CD4-positive, alpha-beta T cell treated with Interleukin-10 for 1 hour (primary cell): Measurements from ENCODE around the gene CHAF1A.

Experiments used
- DNase-seq: peaks from one replicate; pipeline ENCODE4 v3.0.0-alpha.2; 2020

The CHAF1A gene

DNA sequence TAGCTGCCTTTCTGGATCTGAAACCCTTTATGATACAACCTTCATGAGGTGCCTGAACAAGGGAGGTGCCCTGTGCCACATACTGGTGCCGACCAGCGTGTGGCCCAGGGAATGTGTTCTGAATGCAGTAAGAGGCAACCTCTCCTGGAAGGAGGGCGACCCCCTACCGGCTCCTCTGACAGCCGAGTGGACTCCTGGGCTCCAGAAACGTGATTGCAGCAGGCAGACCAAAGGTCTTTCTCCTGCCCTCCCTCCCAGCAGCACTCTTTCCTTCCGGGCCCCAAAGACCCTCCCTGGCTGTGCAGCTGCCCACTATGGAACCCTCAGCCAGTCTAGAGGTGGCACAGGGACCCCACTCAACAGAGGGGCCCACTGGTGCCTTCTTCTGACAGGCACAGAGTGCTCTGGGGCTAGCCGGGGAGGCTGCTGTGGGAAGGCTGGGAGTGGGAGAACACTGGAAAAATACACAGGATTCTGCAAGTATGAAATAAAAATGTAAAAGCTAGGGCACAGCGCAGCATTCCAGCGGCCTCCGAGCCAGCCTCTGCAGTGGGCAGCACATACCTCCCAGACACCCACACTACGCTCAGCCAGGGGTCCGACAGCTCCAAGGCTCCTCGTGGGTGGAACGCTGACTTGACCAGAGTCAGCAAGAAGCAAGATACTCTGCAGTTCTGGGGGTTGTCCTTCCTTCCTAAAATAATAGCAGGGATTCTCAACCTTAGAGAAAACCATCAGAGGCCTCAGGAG is 17.0 kb upstream of the CHAF1A start:
- DNase-seq: no peak

DNA sequence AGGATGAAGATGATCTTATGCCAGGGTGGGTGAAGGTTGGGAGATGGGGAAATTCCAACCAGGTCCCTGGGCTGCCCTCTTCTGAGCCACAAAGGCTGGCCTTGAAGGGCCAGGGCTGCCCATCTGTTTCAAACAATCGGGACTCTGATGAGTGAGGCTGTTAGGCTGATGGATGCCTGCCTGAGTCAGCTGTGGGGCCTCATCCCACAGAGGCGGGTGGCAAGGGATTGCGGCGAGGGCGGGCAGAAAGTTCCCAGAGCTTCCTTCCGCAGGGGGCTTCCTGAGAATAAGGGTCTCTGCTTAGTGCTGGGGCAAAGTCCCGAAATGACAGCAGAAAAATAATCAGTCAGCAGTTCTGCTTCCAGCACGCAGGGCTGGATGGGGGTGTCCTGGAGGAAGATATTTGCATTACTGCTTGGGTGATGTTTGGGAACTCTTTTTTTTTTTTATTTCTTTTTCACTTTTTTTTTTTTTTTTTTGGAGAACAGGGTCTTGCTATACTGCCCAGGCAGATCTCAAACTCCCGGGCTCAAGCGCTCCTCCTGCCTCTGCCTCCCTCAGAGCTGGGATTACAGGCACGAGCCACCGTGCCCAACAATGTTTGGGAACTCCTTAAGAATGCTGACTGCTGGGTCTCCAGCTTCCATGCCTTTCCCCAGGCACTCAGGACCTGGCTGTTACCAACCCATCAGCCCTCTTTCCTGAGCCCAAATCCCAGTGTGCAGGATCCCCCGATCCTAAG is 16.2 kb upstream of the CHAF1A start:
- no peak for DNase-seq

- no peak for DNase-seq
Measured at GRCh38 chr19:4388337-4389063, 13.9 kb upstream of the CHAF1A start.

DNA sequence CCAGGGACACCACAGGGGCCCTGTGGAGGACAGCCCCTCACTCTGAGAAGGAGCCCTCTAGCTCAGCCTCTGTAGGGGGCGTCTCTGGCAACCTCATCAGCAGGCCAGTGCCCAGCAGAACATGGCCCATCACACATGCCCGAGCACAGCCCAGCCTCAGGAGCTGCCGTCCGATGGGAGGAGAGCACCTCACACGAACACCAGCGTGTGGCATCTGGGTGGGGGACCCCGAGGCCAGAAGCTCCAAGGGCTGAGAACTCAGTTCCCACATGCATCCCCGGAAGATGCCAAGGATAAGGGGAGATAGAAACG is 13.4 kb upstream of the CHAF1A start:
- no peak for DNase-seq

DNA sequence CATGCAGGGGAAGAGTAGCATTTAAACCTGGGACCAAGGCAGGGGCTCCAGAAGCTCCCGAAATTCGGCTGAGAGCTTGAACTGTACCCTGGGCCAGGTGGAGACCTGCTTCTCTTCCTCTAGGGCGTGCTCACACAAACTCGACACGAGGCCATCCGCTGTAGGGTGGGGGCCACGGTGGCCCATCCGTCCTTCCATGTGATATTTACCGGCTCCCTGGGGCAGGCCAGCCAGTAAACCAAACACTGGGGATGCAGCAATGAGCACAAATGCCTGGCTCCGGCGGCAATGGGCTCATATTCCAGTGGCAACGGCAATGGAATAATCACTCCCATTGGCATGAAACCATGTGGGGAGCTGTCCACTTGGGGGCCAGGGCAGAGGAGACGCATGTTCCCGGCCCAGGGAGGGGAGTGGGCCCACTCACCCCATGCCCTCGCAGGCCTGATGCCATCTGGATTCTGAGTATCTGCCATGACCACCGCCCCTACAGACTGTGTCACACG is 12.9 kb upstream of the CHAF1A start:
- DNase-seq: no peak

GRCh38 chr19:4390017-4390566 is 12.3 kb upstream of the CHAF1A start:
- no peak for DNase-seq

- DNase-seq: no peak
Measured at GRCh38 chr19:4390567-4391305, 11.7 kb upstream of the CHAF1A start.

- no peak for DNase-seq
Measured at GRCh38 chr19:4391306-4391693, 11.1 kb upstream of the CHAF1A start.

DNA sequence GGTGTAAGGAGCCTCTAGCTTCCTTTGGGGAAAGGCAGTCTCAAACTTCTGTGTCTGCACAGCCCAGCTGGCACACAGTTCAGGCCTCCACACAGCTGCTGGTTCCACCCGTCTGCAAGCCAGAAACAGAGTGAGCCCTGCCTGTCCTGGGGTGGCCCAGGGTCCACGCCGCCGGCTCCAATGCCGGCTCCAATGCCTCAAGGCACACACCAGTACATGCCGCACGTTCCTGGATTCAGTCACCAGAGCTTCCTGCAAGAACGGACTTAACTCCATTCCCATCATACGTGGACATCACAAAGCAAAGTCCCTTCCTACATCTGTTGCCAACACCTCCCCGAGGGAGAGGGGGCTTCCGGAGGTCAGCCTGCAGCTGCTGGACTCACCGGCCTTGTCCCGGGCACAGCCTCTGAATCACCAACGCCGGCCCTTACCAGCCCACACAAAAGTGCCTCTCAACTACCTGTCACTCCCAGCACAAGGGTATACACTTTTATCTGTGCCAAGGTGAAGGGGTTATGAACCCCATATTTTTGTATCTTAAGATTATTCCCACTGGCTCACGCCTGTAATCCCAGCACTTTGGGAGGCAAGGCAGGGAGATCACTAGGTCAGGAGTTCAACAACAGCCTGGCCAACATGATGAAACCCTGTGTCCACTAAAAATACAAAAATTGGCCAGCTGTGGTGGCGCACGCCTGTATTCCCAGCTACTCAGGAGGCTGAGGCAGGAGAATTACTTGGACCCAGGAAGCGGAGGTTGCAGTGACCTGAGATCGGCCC is 10.5 kb upstream of the CHAF1A start:
- DNase-seq: no peak

DNA sequence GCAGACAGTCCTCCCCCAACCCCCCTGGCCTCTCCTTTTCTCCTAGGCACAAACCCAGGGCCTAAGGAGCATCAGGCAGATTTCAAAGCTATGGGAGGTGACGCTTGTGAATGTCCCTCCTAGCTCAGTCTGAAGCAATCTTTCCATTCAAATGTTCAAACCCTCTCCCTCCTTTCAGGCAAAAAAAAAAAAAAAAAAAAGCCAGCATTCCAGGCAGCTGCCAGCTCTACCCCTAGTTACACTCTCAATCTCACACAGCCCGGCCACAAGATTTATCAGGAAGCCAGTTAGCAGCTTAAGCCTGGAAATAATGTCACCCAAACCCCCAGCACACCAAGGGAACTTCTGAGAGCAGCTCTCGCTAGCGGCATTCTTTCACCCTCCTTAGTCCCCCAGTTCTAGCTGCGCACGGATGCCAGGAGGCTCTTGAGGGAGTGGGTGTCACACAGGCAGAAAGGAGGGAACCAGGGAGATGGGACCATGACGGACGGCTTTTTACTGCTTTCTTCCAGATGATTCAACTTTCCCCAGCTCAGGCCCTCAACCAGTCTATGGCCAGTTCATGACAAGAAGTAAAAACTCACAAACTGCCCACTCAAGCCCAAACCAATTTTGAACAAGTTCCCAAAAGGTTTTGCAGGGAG is 8.4 kb upstream of the CHAF1A start:
- no peak for DNase-seq

DNA sequence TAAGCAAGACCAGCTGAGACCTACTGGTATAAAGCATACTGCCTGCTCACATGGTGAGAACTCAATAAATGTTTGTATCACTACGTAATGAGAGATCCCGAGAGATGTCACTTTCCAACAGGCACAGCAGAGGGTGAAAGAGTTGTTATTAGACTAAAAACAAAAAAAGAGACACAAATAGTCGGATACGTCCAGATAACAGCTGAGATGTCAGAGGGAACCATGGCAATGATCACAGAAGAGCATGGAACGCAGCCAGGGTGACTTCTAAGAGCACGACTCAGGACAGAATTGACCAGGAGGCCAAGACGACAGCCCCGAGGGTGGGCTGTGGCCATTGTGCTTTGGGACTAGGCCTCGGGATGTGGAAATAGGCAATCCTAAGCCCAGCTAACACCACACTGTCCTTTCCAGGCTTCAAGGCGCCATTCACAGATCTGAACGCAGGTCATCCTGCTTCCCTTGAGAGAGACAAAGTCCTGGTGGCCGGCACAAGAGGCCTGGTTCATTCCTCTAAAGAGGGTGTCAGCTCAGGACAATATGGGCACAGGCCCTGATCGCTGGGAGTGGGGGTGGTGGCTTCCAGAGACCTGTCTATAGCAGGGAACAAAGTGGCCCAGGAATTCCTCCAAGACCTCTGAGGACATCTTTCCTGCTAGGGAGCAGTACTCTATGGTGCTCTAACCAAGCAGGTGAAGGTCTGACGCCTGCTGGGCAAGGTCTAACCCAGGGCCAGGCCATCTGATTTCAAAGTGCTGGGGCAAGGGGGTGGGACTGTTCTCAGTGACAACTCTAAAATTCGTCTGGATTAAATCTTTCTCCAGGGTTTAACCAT is 5.3 kb upstream of the CHAF1A start:
- DNase-seq: no peak

DNA sequence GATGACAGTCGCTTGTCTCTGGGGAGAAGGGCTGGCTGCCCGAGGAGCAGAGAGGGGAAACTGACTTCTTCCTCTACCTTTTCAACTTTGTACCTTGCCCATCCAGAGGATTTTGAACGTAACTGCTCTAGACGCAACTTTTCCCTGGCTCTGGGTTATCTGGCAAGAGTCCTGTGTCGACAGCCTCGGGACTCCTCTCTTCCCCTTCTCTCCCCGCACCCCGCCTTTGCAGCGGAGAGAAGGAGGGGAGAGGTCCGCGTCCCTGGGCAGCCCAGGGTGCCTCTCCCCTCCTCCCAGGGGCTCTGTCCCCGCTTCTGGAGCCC is 2.7 kb upstream of the CHAF1A start:
- no peak for DNase-seq

DNA sequence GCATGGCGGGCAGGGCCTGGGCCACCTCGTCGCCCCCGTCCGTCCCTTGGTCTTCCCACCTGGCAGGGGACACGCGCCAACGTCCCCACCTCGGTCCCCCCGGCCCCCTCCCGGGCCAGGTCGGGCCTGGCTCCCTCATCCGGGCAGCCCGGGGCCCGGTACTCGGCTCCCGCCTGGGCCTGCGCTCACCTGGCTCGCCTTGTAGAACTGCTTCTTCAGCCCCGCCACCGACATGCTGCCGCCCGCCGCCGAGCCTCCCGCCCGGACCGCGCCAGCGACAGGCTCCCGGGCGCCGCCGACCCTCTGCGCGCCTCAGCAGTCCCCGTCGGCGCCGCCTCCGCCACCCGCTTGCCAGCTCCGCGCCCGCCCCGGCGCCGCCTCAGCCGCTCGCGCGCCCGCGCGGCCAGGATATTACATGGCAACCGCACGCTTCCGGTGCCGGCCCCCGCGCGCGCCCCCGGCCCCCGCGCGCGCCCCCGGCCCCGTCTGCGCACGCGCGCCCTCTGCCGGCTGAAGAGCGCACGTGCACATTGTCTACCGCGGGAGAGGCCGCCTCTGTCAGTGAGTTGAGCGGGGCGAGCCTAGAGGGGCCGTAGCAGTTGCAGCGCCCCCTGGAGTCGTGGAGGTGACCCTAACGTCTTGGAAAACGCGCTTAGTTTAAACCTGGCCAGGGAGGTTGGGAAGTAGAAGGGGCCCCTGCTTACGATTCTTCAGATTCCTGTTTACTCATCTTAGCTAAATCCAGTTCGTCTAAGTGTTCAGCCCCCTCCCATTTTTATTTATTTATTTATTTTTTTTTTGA is 2.1 kb upstream of the CHAF1A start, which contains the start of gene SH3GL1:
Gene SH3GL1, minus strand, starts transcription at position 413 of the 802 bp plus-strand sequence. Its CDS starts 179 bp downstream, at position 234.
- peak; percentile 93 for DNase-seq

DNA sequence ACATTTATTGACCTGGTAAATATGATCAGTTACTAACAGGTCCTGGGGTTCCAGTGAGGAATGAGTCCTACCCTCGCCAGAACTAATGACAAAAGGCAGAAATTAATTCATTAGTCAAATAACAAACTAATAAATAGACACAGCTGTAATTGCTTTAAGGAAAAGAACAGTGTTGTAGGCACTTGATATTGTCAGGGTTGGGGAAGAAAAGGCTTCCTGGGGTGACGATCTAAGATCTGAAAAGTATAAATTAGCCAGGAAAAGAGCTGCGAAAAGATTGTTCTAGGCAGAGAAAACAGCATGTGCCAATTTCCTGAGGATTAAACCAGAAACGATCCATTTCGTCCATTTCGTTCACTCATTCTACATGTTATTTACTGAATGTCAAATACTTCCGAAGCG is 670 bp upstream of the CHAF1A start:
- no peak for DNase-seq

- peak; percentile 10 for DNase-seq
Measured at GRCh38 chr19:4403005-4403761, 743 bp downstream of the CHAF1A start.

GRCh38 chr19:4405977-4406376 is 3.5 kb downstream of the CHAF1A start:
- DNase-seq: no peak

DNA sequence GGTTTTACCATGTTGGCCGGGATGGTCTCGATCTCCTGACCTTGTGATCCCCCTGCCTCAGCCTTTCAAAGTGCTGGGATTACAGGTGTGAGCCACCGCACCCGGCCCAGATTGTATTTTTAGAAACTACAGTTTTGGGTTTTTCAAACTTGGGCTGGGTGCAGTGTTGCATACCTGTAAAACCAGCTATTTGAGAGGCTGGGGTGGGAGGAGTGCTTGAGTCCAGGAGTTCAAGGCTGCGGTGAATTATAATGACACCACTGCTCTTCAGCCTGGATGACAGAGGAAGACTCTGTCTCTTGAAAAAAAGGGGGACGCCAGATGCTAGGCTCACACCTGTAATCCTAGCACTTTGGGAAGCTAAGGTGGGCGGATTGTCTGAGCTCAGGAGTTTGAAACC is 4.2 kb downstream of the CHAF1A start:
- DNase-seq: no peak

DNA sequence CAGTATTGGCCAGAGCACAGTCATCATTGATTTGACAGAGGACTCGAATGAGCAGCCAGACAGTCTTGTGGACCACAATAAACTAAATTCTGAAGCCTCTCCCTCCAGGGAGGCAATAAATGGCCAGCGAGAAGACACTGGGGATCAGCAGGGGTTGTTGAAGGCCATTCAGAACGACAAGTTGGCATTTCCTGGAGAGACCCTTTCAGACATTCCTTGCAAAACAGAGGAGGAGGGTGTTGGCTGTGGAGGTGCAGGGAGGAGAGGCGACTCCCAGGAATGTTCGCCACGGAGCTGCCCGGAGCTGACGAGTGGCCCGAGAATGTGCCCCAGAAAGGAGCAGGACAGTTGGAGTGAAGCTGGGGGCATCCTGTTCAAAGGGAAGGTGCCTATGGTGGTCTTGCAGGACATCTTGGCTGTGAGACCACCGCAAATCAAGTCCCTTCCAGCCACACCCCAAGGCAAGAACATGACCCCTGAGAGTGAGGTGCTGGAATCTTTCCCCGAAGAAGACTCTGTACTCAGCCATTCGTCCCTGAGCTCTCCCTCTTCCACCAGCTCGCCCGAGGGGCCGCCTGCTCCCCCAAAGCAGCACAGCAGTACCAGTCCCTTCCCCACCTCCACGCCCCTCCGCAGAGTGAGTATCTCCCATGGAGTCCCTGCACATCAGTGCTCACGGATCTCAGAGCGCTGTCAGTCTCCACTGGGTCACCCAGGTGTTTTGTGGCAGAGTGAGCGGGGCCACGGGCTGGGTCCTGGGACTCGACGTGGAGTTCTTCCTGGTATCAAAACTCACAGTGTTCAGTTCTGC is 6.9 kb downstream of the CHAF1A start:
- no peak for DNase-seq
